GM12891 (cell line): ENCODE measurements around the gene TBC1D26.
A peak's percentile ranks its signal among the peaks of the same experiment; 100 is the strongest.
"Not testable (repeated sequence)": the region's sequence is repeated elsewhere in the genome, so short reads cannot be mapped to it uniquely, and the experiment has no call there.

Experiments used
- DNase-seq: peaks from one replicate; pipeline ENCODE4 v3.0.0; 2011; ENCODE audit warnings: low spot score; ENCODE audit not compliant: insufficient read length
- FAIRE-seq: peaks from 2 replicates; lab custom pipeline; 2011; peaks lifted over from hg19 to GRCh38; lab: Jason Lieb, UNC
- PAX5 ChIP-seq: IDR thresholded peaks from 2 replicates; pipeline ENCODE4 v1.6.1; 2011; ENCODE audit warnings: low read length, moderate library complexity, mild to moderate bottlenecking; ENCODE audit not compliant: insufficient read depth, severe bottlenecking
- POLR2A ChIP-seq: IDR thresholded peaks from 2 replicates; pipeline ENCODE4 v1.6.1; 2011; ENCODE audit warnings: low read depth, low read length, control low read depth
- POLR2AphosphoS5 ChIP-seq: IDR thresholded peaks from 2 replicates; pipeline ENCODE4 v1.6.1; 2011; ENCODE audit warnings: low read depth, low read length, control low read depth
- POU2F2 ChIP-seq: IDR thresholded peaks from 2 replicates; pipeline ENCODE4 v1.6.1; 2011; ENCODE audit warnings: low read depth, mild to moderate bottlenecking, control low read depth, low read length, moderate library complexity
- SPI1 ChIP-seq: IDR thresholded peaks from 2 replicates; pipeline ENCODE4 v1.6.1; 2011; ENCODE audit warnings: low read depth, low read length, control low read depth
- TAF1 ChIP-seq: IDR thresholded peaks from 2 replicates; pipeline ENCODE4 v1.6.1; 2011; ENCODE audit warnings: low read depth, low read length, control low read depth

Gene TBC1D26

DNA sequence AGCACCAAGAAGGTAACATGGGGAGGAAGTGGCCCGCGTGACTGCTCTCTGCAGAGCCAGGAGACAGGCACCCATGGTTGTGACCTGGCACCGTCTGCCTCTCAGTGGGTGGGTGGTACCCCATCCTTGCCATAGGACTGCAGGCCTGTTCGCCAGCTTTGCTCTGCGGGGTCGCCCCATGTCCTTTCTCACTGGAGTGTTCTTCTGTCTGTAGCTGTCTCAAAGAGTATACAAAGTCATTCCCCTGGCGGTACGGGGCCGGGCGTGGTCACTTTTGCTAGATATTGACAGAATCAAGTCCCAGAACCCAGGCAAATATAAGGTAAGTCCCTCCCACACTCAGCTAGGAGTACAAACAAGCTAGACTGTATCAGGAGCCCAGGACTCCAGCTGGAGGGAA lies 6.0 kb downstream of the TBC1D26 start:
- TF ChIP-seq TAF1 (no peak), POU2F2 (no peak), SPI1 (no peak), POLR2AphosphoS5 (no peak), PAX5 (no peak), POLR2A (no peak)
- DNase-seq (no peak), FAIRE-seq (no peak)

DNA sequence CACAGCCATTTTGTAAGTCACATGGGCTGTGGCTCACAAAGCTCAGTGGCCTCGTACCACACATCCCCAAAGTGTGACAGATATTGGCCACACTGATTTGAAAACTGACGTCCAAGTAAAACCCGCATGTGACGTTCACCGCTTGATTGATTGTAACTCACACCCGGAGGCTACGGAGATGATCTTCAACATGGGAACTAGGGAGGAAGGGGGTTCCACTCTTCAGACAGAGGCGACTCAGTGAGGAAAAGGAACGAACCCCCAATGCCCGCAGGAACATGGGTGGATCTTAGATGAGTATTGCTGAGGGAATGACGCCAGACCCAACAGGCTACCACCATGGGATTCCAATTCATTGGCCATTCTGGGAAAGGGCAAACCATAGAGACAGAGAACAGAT lies 7.2 kb downstream of the TBC1D26 start:
- not testable (repeated sequence) for DNase-seq, FAIRE-seq

DNA sequence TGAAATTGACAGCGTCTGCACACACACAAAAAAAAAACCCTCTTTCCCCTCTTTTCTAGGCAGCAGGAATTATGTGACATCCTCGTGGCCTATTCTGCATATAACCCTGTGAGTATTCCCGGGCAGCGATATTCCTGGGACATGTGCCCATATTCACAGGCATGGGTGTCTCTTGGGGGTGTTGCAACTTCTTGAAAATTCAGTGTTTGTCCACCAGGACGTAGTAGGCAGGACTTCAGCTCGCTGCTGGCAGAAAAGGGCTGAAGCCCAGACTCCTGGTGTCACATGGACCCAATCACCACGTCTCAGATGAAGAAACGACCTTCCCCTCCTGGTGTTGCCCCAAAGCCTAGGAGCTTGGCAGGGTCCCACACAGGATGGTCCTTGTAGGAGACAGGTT lies 8.0 kb downstream of the TBC1D26 start:
- not testable (repeated sequence) for DNase-seq, FAIRE-seq

DNA sequence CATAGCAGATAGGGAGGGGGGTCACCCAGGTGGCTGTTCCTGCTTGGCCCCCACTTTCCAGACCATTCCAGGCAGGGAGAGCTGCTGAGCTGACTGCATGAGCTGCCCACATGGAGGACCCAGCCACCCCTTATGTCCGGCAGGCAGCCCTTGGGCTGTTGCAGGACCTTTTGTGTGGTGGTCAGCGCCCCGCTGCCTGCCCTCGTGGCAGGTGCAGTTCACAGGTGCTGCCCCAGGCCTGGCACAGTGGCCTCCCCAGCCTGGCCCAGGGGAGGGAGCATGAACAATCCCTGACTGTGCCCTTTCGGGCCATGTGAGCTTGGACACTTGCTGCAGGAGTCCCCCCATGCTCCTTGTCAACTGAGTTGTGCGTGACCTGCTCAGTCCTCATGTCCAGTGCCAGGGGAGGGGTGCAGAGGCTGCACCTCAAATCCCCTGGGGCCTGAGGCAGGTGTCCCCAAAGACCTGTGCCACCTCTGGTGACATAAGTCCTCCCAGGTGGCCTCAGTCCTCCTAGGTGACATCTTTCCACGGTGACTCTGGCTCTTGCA lies 8.6 kb downstream of the TBC1D26 start:
- TF ChIP-seq TAF1 = no peak
- no peak for TF ChIP-seq POLR2AphosphoS5
- no peak for TF ChIP-seq PAX5
- no peak for TF ChIP-seq POU2F2
- DNase-seq (no peak), FAIRE-seq (no peak)

DNA sequence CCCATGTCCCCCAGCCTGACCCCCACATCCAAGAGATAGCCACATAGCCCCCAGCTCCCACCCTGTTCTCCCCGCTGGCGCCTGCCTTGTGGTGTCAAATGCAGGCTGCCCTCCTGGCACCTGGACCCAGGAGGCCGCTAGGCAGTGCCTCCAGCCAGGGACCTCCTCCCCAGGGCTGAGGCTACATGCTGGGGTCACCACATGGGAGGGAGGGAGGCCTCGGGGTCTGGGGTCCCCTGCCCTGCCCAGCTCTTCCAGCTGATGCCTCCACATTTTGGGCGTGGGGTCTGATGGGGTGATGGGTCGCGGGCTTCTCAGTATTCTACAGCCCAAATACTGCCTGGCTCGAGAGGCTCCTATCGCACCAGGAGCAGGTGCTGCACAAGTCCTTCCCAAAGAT lies 9.5 kb downstream of the TBC1D26 start:
- TF ChIP-seq TAF1 (no peak), POU2F2 (no peak), POLR2A (no peak), POLR2AphosphoS5 (no peak), PAX5 (no peak), SPI1 (no peak)
- no peak for DNase-seq
- no peak for FAIRE-seq

DNA sequence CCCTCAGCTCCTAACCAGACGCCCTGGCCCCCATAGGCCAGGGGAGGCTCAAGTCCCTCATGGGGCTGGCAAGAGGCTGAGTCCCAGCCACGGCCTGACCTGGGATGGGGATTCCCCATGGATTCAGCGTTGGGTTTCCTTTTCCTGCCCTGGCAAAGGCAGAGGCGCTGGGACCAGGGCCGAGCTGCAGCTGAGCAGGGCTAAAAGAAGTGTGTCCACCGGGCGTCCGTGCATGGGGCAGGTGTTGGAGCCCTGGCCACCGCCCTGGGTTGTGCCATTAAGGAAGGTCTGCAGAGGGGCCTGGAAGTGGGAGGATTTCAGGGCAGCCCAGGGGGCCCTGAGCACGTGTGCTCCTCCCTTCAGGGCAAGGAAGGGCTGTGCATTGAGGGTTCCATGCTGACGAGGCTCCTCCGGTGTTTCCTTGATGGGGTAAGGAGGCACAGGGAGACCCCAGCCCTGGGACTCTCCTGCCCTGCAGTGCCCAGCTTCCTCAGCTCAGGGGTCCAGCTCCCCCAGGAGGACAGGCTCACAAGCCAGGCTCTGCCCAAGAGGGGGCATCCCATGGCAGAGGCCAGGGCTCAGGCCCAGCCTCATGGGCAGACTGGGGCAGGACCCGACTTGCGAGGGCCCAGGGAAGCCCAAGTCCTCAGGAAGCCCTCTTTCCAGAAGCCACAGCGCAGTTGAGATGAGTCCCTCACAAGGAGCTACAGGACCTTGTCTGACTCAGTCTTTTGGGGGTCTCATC lies 10.1 kb downstream of the TBC1D26 start:
- no peak for DNase-seq
- FAIRE-seq = no peak
- TF ChIP-seq POLR2AphosphoS5 (no peak), TAF1 (no peak), SPI1 (no peak), PAX5 (no peak), POLR2A (no peak), POU2F2 (no peak)

DNA sequence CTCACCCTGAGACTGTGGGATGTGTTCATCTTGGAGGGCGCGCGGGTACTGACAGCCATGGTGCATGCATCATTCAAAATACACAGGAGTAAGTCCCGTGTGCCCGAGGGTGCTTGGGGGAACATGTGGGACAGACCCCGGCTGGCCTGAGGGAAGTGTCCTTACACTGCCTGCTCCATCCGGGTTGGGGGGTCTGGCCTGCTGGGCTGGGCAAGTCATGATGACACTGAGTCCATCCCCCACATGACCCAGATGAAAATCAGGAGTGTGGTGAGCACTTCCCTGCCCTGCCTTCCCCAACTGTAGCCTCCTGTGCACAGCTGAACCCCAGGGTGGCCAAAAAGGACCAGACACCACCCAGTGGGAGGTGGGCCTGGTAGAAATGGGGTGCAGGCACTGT lies 10.8 kb downstream of the TBC1D26 start:
- FAIRE-seq = no peak
- no peak for DNase-seq
- TF ChIP-seq SPI1 (no peak), PAX5 (no peak), TAF1 (no peak), POLR2AphosphoS5 (no peak), POU2F2 (no peak), POLR2A (no peak)

DNA sequence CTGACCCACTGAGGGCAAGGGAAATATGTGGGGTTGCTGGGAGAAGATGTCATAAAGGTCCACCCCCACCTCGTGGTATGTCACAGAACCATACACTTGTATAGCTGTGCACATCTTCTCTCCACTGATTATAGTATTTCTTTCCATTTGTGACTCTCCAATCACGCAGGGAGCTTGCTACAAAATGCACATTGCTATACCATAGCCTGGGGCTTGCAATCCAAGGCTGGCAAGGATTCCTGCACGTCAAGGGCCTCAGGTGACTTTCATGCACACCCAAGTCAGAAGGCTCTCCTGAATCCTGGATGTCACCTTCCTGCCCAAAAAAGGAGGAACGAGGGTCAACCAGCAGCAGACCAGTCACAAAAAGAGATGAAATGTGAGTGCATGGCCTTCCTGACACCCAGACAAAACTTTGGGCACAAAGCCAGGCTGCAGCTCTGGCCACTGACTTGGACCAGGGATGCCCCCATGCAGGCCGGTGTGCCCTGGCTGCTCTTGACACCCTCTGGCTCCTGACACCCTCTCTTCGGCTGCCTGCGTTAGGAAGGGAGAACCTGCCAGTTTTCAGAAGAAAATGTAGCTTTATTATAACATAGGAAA lies 12.1 kb downstream of the TBC1D26 start:
- DNase-seq (no peak), FAIRE-seq (no peak)
- TF ChIP-seq SPI1 (no peak), TAF1 (no peak), POLR2A (no peak), PAX5 (no peak), POU2F2 (no peak), POLR2AphosphoS5 (no peak)

DNA sequence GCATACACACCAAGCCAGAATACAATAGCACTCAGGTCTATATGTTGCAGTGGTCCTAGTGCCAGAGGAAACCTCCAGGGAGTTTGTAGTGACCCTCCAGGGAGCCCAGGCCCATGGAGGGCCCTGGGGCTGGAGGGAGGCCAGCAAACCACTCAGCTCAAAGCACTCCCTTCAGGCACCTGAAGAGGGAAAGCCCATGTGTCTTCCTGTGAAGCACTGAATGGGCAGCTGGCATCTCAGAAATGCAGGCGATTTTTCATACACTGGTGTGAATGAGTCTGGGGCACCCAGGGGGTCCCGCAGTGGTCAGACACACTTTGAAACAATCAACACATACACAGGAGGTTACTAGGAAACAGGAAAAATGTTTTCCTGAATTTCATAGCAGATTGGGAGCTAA lies 12.8 kb downstream of the TBC1D26 start:
- FAIRE-seq (no peak), DNase-seq (no peak)
- no peak for TF ChIP-seq SPI1
- no peak for TF ChIP-seq POU2F2
- TF ChIP-seq PAX5 = no peak
- TF ChIP-seq TAF1 = no peak
- no peak for TF ChIP-seq POLR2A
- TF ChIP-seq POLR2AphosphoS5 = no peak

DNA sequence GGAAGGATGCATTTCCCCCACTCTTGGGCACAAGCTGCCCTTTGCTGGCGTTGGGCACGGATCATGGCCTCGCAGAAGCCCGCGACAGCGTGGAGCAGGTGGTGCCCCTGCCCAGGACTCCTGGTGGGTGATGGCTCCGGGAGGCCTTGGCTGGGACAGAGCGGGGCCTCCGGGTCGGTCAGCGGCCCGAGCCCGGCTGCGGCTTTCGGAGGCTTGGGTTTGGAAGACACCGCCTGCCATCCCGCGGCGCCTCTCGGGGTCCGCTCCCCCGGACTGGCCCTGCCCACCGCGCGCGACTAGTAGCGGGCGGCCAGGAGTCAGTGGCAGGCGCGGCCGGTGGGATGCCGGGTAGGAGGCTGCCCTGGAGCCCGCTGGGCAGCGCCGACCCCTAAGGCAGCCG lies 17.3 kb downstream of the TBC1D26 start:
- DNase-seq, FAIRE-seq: not testable (repeated sequence)

DNA sequence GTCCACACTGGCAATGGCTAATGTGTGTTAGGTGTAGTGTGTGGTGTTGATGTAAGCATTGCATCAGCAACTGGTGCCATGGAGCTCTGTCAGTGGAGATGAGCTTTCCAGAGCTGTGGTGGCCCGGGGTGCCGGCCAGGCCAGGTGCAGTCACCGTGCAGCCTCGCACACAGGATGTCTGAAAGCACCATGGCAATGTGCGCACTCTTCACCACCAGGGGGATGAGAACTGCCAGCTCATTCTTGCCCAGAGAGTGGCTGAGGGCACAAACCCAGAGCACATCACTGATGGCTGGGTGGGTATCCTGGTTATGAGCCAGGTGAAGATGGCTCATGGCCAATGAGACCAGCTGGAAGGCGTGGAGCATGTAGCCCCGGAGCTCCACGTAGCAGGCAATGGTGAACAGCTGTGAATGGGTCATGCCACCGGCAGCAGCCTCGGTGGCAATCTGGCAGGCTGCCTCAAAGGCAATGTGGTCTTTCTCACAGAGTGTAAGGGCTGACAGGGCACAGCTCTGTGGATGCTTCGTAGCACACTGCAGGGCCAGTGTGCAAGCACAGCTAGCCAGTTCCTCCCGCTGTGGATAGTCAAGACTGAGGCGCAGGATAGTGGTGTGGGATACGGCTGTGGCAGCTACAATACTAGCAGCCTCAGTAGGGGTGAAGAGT lies 36.9 kb downstream of the TBC1D26 start:
- peak; percentile 43 for FAIRE-seq
- not testable (repeated sequence) for DNase-seq

DNA sequence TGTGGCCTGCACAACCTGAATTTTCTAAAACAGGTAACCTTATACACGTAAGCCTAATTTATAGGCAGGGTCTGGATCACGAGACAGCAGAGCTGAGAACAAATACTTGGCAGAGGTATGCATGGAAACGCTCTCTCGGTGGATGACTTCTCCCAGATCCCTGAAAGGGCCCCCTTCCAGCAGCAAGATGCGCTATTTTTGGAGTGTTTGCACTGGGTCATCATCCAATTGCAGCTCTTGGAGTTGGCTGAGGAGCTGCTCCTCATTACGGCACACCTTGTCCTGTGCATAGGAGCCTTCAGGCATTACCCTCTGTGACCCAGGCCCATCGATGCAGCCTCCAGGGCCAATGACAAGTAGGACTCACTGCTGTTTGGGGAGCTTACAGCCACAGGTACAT lies 38.6 kb downstream of the TBC1D26 start:
- FAIRE-seq, DNase-seq: not testable (repeated sequence)
